Stimulated activated CD4-positive, alpha-beta T cell treated with anti-CD3 and anti-CD28 coated beads, Interleukin-4, amount 100 ng/mL, for 24 hours (primary cell): Measurements from ENCODE around the gene DNAJC18.
"Not testable (repeated sequence)": the region's sequence is repeated elsewhere in the genome, so short reads cannot be mapped to it uniquely, and the experiment has no call there.

Source experiments
- DNase-seq: peaks from one replicate; pipeline ENCODE4 v3.0.0-alpha.2; 2020

The DNAJC18 gene

GRCh38 chr5:139460455-139460854 lies 21.1 kb upstream of the DNAJC18 start:
- DNase-seq: no peak

DNA sequence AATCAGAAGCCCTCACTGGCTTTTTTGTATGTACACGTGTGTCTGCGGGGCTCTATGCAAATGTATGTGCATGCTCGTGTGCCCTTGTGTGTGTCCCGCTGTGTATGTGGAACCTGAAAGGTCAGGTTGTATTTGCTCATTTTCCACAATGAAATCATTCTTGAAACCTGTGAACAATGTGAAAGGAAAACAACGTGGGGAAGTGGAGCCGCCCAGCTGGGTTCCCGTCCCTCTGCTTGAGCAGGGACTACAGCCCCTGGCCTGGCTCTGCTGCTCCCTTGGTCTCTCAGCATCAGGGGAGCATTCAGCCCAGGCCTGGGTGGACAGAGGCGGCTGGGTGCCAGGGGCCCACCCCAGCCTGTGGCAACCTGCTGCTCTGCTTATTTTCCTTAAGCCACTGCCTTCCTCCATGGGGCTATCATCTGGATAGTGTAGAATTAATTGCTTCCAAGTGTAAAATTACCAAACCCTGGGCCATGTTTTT lies 20.2 kb upstream of the DNAJC18 start:
- DNase-seq: peak; percentile 50

- DNase-seq: peak; percentile 83
These were observed 19.5 kb upstream of the DNAJC18 start for GRCh38 chr5:139458580-139459407.

DNA sequence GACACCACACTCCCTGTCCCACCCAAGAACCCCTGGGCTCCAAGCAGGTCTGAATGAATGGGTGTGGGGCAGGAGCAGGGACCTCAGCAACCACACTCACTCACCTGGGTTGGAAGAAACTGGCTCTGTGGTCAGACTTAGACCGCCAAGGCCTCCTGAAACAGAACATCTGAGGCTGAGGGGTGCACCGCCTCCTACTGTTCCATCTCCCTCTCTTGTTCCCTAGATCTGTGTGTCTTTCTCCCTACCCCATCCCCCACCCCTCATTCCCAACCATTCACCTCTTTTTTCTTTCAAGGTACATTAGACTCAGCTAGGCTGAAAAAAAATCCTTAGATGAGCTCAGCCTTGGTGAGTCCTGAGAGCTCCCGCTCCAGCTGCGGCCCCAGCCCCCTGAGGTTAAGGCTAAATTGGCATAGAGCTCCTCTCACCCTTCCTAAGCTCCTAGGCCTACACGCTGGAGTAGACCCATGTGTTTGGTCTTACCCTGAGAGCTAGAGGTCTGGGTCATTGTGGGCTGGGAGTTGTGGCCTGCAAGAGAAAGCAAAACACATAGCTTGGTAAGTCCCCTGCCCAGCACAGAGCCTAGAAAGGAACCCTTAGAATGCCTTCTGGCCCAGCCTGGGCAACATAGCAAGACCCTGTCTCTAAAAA lies 18.5 kb upstream of the DNAJC18 start:
- DNase-seq: no peak

GRCh38 chr5:139457241-139457640 lies 17.9 kb upstream of the DNAJC18 start:
- DNase-seq: no peak

DNA sequence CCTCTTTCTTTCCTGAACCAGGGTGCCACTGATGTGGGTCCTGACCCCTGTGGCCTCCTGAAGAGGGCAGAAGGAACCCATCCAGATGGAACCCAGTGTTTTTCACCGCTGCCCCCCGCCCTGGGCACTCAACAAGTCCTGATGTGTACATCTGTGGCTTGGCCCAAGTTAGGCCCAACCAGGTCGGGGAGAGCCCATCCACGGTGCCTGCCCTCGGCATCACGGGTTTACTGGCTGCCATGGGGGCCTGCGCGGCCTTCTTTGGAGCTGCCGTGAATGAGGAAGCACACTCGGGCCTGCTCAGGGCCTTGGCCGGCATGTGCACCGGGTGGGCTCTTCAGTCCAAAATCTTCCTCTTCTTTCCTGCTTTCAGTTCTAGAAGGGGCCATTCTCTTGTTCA lies 17.5 kb upstream of the DNAJC18 start:
- no peak for DNase-seq

GRCh38 chr5:139454568-139455290 lies 15.4 kb upstream of the DNAJC18 start:
- DNase-seq: no peak

GRCh38 chr5:139453683-139454567 lies 14.6 kb upstream of the DNAJC18 start:
- no peak for DNase-seq

DNA sequence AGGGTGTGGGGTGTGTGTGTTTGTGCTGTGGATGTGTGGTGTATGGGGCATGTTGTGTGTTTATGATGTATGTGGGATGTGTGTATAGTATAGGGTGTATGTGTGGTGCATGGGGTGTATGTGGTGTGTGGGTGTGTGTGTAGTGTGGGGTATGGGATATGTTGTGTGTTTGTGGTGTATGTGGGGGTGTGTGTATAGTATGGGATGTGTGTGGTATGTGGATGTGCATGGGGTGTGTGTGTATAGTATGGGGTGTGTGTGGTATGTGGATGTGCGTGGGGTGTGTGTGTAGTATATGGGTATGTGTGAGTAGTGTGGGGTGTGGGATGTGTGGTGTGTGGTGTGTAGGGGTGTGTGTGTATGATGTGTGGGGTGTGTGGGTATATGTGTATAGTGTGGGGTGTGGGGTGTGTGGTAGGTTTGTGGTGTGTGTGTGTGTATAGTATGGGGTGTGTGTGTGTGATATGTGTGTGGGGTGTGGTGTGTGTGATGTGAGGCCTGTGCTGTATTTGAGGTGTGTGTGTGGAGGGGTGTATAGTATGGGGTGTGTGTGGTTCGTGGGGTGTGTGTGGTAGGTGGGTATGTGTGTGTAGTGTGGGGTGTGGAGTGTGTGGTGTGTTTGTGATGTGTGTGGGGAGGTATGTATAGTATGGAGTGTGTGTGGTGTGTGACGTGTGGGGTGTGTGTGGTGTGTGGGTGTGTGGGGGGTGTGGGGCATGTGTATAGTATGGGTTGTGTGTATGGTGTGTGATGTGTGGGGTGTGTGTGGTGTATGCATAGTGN lies 12.7 kb upstream of the DNAJC18 start:
- DNase-seq: no peak

- no peak for DNase-seq
These were observed 11.9 kb upstream of the DNAJC18 start for GRCh38 chr5:139451176-139451575.

DNA sequence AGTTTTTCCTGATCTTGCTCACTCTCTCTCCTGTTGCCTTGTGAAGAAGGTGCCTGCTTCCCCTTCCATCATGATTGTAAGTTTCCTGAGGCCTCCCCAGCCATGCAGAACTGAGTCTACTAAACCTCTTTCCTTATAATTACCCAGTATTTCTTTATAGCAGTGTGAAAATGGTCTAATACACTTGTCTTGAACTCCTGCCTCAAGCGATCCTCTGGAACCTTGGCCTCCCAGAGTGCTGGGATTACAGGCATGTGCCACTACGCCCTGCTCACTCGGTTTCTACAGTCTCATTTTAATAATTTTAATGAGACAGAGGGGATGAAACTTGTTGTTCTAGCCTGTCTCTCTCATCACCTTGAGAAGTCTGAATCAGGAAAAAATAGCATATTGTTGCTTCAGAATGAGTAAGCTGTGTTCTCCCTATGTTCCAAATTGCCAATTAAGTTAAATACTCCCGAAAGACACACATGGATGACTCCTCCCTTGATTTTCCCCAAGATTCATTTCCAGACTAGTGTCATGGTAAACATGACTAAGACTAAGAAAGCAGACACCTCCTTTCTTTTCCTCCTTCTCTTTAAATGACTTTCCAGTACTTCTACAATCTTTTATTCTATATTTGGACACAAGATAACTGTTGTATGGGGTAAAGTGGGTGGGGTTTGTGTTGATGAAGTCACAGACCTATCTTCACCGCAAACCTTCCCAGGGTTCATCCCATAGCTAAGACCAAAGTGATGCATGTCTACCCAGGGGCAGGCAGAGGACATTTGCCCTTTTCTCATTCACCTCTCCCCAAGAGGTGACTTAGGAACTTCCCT lies 7.8 kb upstream of the DNAJC18 start:
- DNase-seq: peak; percentile 61

DNA sequence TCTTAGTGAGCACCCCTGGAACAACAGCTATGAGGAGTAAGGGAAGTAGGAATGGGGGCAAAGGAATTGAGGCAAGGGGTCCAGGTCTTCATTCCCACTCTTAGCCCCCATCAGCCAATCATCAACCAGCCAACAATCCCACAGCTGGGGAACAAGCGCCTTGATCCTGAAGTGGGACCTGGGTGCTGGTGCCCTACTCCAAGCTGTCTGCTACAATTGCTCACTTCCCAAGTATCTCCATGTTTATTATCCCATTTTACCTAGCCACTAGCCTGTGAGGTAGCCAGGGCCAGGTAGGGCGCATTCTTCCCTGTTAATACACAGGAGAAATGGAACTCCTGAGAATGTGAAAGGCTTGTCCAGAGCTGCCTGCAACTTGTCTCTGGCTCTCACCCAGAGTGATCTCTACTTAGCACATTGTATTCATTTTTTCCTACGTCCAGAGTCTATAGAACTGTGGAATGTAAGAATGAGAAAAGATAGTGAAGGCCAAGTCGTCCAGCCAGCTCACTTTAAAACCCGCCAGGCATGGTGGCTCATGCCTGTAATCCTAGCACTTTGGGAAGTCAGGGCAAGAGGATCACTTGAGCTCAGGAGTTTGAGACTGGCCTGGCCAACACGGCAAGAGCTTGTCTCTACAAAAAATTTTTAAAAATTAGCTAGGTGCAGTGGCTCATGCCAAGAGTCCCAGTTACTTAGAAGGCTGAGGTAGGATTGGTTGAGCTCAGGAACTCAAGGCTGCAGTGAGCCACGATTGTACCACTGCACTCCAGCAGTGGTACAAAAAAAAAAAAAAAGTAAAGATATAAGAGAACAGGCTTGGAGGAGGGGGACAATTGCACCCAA lies 6.2 kb upstream of the DNAJC18 start:
- no peak for DNase-seq

GRCh38 chr5:139443831-139444453 lies 4.6 kb upstream of the DNAJC18 start:
- DNase-seq: no peak

DNA sequence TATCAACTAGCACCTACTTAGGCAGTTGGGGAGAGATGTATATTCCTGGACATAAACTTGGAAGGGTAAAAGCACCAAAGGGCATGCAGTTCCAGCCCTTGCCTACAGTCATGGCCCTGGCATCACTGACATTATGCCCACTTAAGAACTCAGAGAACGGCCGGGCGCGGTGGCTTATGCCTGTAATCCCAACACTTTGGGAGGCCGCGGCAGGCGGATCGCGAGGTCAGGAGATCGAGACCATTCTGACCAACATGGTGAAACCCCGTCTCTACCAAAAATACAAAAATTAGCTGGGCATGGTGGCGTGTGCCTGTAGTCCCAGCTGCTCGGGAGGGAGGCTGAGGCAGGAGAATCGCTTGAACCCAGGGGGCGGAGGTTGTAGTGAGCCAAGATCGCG lies 1.1 kb upstream of the DNAJC18 start:
- DNase-seq: not testable (repeated sequence)

DNA sequence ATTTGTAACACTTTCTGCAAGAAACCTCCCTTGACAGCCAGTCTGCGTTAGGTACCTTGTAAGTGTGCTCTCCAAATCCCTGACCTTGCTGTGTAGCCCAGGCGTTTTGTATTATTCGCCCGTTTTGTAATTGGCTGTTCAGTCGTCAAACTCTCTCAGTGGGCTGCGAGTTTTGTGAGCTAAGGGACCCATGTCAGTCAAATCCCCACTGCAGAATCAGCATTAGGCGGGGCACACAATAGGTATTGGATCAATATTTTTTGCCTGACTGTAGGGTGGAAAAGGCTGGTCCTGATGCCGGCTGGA lies 665 bp downstream of the DNAJC18 start:
- DNase-seq: no peak

- no peak for DNase-seq
These were observed 3.6 kb downstream of the DNAJC18 start for GRCh38 chr5:139435676-139436075.

- no peak for DNase-seq
These were observed 7.6 kb downstream of the DNAJC18 start for GRCh38 chr5:139431706-139432105.

DNA sequence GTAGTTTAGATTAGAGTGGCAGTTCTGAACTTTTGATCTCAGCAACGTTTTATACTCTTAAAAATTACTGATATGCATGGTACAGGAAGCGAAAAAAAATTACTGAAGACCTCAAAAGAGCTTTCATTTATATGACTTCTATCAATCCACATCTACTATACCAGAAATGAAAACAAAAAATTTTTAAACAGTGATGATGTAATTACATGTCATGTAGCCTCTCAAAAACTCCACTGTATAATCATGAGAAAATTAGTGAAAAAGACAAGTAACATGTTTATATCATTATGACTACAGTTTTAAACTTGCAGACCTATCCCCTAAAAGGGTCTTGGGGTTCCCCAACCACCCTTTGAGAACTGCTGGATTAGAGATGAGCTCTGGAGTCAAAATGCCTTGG lies 9.3 kb downstream of the DNAJC18 start:
- DNase-seq: no peak

DNA sequence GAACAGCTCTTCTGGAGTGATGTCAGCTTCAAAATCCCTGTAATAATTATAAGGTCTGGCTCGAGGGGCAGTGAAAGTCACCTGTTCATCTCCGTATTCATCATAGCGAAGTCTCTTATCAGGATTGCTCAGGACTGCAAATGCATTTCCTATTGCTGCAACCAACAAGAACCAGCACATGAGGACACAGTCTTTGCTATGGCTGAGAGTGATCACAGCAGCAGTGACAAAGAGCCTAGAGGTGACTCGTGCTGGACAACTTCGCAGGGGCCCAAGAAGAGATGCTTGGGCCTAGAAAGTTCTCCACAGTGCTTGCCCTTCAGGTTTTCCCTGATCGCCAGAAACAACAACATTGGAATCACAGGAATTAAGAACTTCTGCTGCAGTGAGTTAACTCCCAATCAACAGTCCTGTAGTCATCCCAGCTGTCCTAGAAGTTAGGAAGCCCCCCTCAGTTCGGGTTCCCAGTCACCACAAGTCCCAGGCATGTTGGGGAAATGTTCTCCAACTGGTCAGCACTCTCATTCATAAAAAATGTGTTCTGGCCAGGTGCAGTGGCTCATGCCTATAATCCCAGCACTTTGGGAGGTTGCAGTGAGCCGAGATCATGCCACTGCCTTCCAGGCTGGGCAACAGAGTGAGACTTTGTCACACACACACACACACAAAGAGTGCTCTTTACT lies 13.0 kb downstream of the DNAJC18 start:
- no peak for DNase-seq
